ENCODE data around the gene MASTL.

The MASTL gene

DNA sequence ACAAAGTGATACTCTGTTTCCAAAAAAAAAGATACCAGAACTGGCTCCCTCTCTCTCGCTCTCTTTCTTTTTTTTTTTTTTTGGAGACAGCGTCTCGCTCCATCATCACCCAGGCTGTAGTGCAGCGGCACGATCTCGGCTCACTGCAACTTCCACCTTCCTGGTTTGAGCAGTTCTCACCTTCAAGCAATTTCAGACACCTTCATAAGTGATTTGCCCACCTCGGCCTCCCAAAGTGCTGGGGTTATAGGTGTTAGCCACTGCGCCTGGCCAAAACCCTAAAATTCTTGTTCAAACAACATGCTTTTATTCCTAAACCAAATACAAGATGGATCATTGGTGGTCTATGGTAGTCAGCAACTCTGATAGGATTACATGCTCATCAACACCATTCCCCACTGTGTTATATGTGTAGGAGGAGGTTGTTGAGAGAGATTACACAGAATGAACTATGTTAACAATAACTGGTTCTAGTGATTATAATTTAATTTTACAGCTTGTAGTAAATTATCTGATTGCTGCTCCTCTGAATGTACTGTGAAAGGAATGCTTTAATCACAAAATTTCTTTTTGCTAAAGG, 69.9 kb downstream of the MASTL start:
- no peak for DNase-seq (ENCODE audit: low read depth in 1 of 2, low spot score in 1 of 2)

DNA sequence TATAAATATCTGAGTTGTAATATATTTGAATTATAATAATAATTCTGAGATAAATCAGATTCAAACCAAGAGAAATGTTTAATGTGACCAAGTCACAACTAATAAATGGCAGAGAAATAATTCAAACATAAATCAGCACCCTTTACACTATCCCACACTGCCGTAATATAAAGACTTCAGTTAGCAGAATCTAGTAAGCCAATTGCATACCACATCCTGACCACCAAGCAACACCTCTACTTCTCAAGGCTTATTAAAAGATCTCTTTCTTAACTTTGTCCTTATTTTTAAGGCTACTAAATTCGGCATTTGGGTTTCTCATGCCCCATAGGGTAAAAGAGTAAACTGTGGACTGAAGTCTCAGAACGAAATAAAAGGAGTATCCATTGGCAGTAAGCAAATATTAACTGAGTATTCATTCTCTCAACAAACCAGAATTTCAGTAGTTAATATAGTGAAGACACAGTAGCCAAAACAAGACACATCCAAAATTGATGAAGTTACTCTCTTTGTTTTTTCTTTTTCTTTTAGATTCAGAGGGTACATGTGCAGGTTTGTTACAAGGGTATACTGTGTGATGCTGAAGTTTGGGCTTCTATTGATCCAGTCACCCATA, 70.6 kb downstream of the MASTL start:
- DNase-seq (ENCODE audit: low read depth in 1 of 2, low spot score in 1 of 2) = no peak

GRCh38 chr10:27230022-27230421, 74.9 kb downstream of the MASTL start:
- DNase-seq (ENCODE audit: low read depth in 1 of 2, low spot score in 1 of 2) = no peak

GRCh38 chr10:27235706-27236105, 80.6 kb downstream of the MASTL start:
- no peak for DNase-seq (ENCODE audit: low read depth in 1 of 2, low spot score in 1 of 2)

All from activated T-helper 1 cell treated with anti-CD3 and anti-CD28 coated beads, Interleukin-2, amount 50 U/mL, for 16 hours (primary cell).